Adipose tissue (tissue), 3 donors: ENCODE results near the gene GCN1. TPM values are rescaled to one million over a fixed set of nuclear protein-coding genes. Genes with fewer than 3 reads are reported as not detected.

ENCODE experiments used
- polyA plus RNA-seq, 3 donors: library from polyadenylated mRNA; stranded (reverse); fragments of 200-250 nt; gene quantifications; one replicate each; pipeline ENCODE4 v1.2.3, GENCODE V29; 2013
- donor health status: healthy with polysubstance abuse.
- donor health status: Bipolar disorder and iron deficiency.
- donor health status: healthy.

The GCN1 gene
- polyA plus RNA-seq, 3 donors = 14.6 to 30.5 (median 19.1) TPM

Other genes starting within 250 kb of the GCN1 start
- 1 to 10 TPM; 2.4 to 7.4 (median 6.0) TPM for gene BICDL1, start 205.5 kb downstream of the GCN1 start, polyA plus RNA-seq
- gene RAB35, start 78.0 kb downstream of the GCN1 start, polyA plus RNA-seq = 10 to 100 TPM; 13.1 to 33.0 (median 32.4) TPM
- 1,000 to 10,000 TPM; 3,544 to 4,823 (median 4,317) TPM for gene RPLP0, start 6.4 kb upstream of the GCN1 start, polyA plus RNA-seq
- 100 to 1,000 TPM in 1 of 3 donors, 10 to 100 TPM in 2; 24.5 to 126 (median 77.4) TPM for gene PXN, start 71.0 kb upstream of the GCN1 start, polyA plus RNA-seq
- gene RNU4-2, start 97.2 kb upstream of the GCN1 start, polyA plus RNA-seq = not detected
- gene RNU4-1, start 98.5 kb upstream of the GCN1 start, polyA plus RNA-seq = not detected
- gene SIRT4, start 107.6 kb upstream of the GCN1 start, polyA plus RNA-seq = under 1 TPM; 0.56 to 0.93 (median 0.91) TPM
- gene PLA2G1B, start 133.1 kb upstream of the GCN1 start, polyA plus RNA-seq = over 10,000 TPM in 1 of 3 donors, 10 to 100 TPM in 1, 1 to 10 TPM in 1; 2.3 to 10,835 (median 11.8) TPM
- gene MSI1, start 174.4 kb upstream of the GCN1 start, polyA plus RNA-seq = 1 to 10 TPM in 1 of 3 donors, under 1 TPM in 1, not detected in 1; 0.45 to 1.1 TPM
- gene COX6A1, start 243.4 kb upstream of the GCN1 start, polyA plus RNA-seq = 100 to 1,000 TPM; 424 to 983 (median 500) TPM